ENCODE measurements around the gene FANCC.
"Not testable (repeated sequence)": the region's sequence is repeated elsewhere in the genome, so short reads cannot be mapped to it uniquely, and the experiment has no call there.

The FANCC gene

DNA sequence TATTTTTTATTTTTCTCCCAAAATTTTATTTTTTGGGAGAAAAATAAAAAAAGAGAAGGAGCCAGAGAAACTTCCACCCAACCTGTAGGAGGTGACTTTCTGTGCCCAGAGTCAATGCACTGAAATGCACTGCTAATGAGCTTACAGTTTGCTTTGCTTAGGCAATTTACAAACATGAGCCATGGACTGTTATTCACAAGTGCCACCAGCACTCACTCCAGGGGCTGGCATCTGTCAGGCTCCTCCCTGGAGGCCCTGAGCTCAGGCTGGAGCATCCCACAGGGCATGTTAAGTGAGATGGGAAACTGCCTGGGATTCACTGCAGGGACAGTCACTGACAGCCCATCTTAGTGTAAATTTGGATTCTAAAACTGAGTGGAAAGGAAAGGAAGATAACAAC, 74.9 kb downstream of the FANCC start:
- DNase-seq (ENCODE audit: extremely low read depth in 1 of 2, low read depth in 1 of 2) = no peak

DNA sequence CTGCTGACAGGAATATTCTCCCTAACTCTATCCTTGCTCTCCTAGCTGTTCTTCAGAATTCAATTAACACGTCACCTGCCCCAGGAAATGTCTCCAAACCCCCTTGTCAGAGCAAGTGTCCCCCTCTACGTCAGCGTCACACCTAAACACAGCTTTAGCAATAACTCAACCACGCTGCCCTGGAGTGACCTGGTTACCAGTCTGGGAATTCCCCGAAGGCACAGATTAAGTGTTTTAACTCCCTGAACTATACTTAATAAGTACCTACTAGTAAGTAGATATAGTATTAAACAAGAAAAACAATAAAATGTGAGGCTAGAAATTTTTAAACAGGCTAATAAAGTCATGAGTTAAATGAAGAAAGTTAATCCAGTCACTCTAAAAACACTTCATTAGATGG, 78.4 kb downstream of the FANCC start:
- no peak for DNase-seq (ENCODE audit: extremely low read depth in 1 of 2, low read depth in 1 of 2)

DNA sequence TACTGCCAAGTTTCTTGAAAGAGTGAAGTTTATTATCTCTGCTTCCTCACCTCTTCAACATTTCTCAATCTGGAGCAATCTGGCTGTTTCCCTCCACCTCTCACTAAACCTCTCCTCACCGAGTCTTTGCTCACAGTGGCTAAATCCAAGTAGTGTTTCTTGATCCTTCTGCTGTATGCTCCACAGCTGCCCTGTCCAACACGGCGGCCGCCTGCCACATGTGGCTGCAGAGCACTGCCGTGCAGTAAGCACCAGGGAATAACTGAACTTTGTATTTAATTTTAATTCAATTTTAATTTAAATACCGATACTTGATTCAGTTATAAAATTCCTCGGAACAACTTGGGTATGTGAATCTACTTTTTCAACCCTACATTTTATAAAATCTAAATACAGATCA, 80.2 kb downstream of the FANCC start:
- DNase-seq (ENCODE audit: extremely low read depth in 1 of 2, low read depth in 1 of 2) = no peak

DNA sequence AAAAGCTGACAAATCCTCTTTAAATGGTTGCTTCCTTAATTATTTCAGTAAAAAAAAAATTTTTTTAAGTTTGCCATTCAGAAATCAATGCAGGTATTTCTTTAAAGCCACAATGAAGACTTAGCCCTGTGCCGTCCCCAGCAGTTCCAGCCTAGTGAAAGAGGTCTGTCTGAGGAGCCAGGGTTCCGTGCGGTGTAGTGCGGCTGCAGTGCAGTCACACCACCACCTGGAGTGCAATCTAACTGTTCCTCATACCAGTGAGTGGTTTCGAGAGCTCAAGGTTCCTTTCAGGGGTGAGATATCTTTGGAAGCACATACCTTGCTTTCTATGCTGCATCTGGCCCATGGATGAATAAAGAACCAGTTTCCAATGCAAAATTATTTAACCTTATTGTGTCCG, 87.5 kb downstream of the FANCC start:
- DNase-seq (ENCODE audit: extremely low read depth in 1 of 2, low read depth in 1 of 2) = no peak

DNA sequence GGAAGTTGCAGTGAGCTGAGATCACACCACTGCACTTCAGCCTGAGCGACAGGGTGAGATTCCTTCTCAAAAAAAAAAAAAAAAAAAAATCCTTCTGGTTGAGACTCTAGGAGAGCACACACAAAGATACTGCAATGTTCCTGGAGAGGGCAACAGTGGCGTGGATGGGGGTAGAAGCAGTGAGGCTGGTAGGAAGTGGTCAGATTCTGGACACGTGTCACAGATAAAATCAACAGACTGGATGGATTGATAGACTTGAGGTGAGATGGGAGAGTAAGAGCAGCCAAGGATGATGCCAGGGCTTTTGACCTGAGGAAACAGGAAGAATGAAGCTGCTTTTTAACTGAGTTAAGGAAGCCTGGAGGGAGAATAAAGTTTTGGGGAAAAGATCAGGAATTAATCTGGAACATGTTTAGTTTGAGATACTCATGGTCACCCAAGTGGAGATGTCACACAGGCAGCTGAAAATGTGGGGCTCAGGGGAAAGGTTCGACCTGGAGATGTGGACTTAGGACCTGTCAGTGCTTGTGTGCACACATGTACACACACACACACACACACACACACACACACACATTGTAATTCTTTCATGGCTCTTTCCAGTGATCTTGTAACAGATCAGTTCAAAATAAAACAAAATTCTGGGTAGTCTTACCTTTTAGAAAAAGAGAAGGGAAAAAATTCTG, 88.1 kb downstream of the FANCC start:
- DNase-seq (ENCODE audit: extremely low read depth in 1 of 2, low read depth in 1 of 2) = no peak

DNA sequence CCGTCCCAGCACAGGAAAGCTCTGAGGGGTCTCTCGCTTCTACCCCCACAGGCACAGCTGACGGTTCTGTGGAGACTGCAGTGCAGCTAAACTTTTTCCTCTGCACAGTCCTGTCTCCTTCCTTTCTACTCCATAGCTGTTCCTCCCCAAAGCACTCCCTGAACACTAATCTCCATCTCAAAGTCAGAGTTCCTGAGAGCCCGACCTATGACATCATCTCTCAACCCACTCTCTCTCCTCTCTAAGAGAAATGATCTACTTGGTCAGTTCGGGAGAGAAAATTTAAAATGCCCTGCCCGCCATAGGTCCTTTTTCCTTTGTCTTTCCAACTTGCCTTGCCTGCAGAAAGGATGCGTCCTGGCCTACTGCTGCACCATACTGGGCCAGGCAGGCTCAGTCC, 90.6 kb downstream of the FANCC start:
- DNase-seq (ENCODE audit: extremely low read depth in 1 of 2, low read depth in 1 of 2) = no peak

DNA sequence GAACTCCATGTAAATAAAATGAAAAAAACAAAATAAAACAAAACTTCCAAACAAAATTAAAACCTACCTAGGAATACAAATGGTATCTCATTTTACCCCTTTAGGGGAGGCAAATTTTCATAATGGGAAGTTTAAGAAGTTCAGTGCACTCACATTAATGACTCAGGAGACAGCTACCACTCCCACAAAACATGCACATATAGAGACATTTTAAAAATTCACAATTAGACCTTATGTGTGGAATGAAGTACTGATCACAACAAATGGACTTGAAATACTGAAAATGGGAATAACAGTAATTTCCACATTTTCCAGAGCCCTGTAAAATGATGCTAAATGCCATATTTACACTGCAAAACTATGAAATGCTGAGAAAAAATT, 91.8 kb downstream of the FANCC start:
- no peak for DNase-seq (ENCODE audit: extremely low read depth in 1 of 2, low read depth in 1 of 2)

DNA sequence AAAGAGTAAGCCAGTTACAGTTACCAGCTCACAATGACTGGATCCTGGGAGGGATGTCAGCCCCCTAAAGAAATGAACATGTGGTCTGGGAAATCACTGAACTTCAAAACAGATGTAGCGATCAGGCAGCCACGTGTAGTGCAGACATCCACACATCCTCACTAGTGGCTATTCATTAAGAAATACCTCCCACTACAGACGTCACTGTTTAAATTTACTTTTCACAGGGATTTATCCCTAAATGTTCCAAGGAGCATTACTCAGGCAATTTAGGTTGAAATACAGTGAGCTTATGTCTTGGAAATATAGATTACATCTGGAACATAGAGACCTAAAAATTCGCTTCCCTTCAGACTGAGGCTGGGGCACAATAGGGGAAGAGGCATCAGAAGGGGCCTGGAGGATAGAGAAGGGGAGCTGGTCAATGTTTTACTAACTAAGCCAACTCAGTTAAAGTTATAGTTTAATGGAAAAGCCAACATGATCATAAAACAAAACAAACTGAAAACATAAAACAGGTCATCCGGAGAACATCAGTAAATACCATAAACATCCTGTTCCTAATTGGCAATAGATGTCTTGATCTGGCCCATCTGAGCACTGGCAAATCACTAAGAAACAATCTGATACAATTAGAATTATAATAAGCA, 92.3 kb downstream of the FANCC start:
- no peak for DNase-seq (ENCODE audit: extremely low read depth in 1 of 2, low read depth in 1 of 2)

DNA sequence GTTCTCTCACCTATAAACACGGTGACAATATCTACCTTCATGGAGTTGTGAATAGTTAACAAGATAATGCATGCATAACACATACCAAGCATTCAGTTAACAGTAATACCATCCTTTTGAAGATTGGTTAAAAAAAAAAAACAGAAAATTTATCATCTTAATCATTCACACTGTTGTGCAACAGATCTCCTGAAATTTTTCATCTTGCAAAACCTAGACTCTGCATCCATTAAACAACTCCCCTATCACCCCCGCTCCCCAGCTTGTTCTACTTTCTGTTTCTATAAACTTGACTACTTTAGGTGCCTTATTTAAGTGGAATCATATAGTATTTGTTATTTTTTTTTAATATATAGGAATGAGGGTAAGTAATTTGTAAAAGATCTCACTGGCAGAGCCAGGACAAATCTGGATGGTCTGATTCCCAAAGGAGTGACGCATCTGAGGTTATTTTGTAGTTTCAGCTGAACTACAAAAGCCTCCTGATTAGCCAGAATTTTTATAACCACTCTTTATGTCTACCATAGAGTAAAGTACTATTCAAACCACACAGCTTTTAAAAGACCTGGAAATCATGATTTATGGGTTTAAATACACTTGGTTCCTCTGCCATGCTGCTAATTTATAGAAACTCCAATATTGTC, 93.0 kb downstream of the FANCC start:
- no peak for DNase-seq (ENCODE audit: extremely low read depth in 1 of 2, low read depth in 1 of 2)

DNA sequence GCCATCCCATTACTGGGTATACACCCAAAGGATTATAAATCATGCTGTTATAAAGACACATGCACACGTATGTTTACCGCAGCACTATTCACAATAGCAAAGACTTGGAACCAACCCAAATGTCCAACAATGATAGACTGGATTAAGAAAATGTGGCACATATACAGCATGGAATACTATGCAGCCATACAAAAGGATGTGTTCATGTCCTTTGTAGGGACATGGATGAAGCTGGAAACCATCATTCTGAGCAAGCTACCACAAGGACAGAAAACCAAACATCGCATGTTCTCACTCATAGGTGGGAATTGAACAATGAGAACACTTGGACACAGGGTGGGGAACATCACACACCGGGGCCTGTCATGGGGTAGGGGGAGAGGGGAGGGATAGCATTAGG, 97.2 kb downstream of the FANCC start:
- not testable (repeated sequence) for DNase-seq (ENCODE audit: extremely low read depth in 1 of 2, low read depth in 1 of 2)

DNA sequence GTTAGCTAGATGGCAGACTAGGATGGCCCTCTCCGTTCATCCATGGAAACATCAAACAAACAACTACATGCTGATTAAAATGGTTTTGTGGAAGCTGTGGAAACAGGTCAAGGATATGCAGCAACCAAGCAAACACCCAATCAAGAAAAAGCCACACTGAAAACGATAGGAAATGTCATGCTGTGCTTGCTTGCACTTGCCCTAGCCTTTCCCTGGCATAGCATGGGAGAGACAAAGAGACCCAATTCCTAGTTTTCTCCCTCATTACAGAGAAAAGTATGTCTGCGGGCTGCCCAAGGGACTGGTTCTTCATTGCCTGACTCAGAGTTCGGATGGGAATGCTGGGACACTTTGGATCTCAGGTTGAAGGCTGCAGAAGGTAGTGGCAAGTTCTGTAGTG, 98.7 kb downstream of the FANCC start:
- DNase-seq (ENCODE audit: extremely low read depth in 1 of 2, low read depth in 1 of 2) = no peak

DNA sequence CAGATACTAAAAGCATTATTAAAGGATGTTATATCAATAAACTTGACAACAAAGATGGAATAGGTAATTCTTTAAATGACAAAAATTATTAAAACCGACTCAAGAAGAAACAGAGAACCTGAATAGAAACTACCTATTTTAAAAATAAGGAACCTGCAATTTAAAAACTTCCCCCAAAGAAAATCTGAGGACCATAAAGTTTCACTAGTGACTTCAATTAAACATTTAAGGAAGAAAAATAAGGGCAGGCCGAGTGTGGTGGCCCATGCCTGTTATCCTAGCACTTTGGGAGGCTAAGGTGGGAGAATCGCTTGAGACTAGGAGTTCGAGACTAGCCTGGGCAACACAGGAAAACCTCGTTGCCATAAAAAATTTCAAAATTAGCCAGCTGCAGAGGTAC, 99.6 kb downstream of the FANCC start:
- DNase-seq (ENCODE audit: extremely low read depth in 1 of 2, low read depth in 1 of 2) = no peak

DNA sequence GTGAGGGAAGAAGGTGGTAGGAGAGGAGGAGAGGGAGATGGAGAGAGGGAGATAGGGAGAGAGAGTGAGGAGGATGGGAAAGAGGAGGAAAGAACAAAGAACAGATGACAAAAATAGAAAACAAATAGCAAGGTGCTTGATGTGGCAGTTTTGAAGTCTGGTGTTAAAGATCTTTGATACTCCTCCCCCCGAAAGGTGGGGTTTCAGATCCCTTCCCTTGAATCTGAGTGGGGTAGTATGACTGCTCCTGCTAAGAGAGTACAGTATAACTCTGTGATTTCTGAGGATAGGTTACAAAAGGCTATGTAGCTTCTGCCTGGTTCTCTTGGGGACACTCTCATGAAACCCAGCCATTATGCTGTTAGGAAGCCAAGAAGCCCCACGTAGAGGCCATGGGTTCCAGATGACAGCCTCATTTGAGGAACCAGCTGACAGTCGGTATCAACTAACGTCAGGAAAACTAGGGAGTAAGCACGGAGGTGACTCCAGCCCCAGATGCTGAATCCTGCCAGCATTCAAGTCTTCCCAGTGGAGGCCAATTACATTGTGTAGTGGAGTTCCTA, 102.1 kb downstream of the FANCC start:
- DNase-seq (ENCODE audit: extremely low read depth in 1 of 2, low read depth in 1 of 2) = no peak

DNA sequence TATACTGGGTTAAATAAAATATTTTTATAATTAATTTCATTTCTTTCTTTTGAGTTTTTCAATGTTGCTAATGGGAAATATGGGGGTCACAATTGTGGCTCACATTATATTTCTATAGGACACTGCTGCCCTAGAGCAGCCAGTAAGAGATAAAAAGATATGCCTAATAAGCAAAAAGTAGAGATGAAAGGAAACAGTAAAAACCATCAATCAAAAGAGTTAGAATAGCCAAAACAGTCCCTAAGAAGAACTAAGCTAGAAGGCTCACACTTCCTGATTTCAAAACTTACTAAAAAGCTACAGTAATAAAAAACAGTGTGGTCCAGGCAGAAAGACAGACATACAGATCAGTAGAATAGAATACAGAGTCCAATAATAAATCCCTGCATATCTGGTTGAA, 104.4 kb downstream of the FANCC start:
- DNase-seq (ENCODE audit: extremely low read depth in 1 of 2, low read depth in 1 of 2) = no peak

DNA sequence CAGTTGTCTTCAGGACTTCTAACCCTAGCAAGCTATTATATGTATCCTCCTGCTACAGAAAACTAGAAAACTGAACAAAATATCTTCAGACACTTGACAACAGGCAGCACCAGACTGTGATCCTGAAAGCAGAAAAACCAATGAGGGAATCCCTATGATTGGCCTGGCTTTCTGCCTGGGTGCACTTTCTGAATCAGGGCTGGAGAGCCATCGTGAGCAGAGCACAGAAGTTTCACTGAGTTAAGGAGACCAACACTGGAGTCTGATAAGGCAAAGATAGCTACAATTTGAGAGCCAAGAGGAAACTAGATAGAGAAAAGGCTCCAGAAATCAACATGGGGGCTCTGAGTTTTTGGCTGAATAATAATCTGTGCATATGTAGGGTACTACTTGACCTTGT, 106.5 kb downstream of the FANCC start:
- no peak for DNase-seq (ENCODE audit: extremely low read depth in 1 of 2, low read depth in 1 of 2)

DNA sequence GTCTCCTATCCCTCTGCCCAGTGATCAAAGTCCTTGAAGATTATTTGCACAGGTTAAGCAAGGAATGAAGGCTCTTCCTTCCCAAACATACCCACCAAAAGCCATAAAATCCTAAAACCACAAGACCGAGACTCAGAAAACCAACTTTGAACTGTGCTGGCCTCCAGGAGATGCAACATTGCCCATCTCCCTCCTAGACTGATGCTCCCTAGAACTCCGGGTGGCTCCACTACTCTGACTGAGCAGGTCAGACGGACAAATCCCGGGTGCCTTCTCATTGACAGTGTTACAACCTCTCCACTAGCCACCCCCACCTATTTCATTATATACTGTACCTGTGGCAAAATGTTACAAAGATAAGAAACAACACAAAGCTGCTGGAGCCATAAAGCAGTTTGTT, 110.1 kb downstream of the FANCC start:
- DNase-seq (ENCODE audit: extremely low read depth in 1 of 2, low read depth in 1 of 2) = no peak

DNA sequence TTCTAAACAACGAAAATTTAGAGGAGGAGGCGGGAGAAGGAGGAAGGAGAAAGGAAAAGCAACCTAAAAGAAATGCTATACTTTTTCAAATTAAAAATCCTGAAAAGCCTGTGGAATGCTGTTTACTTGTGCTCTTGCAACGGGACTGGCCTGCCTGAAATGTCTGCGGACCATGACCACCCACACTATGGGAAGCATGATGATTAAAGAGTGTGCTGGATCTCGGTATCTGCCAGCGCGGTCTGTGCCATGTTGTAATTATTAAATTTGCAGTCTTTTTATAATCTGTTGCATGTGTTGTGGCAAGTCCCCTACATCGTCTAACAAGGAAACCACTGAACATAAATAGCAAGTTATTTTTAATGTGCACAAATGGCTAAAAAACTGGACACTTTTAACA, 111.4 kb downstream of the FANCC start:
- no peak for DNase-seq (ENCODE audit: extremely low read depth in 1 of 2, low read depth in 1 of 2)

DNA sequence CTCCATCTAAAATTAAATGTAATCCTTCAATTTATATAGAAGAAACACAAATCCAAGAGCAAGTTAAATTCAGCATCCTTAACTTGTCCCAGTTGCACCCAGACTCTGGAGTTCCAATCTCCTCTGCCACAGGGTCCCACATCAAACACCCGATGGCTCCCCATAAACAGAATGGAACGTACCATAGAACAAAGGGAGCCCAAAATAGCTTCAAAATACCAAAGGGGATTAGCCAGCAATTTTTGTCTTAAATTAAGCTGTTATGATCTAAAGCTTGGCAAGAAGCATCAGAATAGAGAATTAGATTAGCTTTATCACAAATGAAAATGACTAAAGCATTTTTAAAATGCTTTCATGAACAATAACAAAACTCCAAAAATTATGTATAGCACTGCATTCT, 112.8 kb downstream of the FANCC start:
- no peak for DNase-seq (ENCODE audit: extremely low read depth in 1 of 2, low read depth in 1 of 2)

DNA sequence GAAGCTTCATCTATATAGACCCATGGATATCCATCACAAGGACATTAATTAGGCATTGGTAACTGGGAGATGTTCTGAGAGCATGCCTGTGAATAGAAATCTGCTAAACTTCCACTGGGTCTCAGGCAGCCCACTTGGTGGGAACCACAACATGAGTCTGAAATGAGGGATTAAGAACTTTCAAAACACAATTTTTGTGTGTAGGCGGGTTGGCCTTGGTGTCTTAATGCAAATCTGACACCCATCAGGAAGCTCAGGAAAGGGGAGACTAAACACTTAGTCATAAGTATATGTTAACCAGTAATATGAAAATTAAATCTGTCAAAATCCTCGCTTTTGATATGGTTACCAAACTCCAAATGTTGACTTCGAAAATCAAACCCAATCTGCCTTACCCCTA, 113.2 kb downstream of the FANCC start:
- DNase-seq (ENCODE audit: extremely low read depth in 1 of 2, low read depth in 1 of 2) = no peak

DNA sequence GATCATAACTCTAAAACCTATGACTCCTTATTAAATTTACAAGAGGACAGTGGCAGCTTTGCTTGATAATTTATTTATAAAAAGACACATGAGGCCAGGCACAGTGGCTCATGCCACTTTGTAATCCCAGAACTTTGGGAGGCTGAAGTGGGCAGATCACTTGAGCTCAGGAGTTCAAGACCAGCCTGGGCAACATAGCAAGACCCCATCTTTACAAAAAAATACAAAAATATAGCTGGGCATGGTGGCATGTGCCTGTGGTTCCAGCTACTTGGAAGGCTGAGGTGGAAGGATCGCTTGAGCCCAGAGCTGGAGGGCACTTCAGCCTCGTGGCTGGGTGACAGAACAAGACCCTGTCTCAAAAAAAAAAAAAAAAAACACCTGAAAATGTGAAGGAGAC, 114.5 kb downstream of the FANCC start:
- not testable (repeated sequence) for DNase-seq (ENCODE audit: extremely low read depth in 1 of 2, low read depth in 1 of 2)

DNA sequence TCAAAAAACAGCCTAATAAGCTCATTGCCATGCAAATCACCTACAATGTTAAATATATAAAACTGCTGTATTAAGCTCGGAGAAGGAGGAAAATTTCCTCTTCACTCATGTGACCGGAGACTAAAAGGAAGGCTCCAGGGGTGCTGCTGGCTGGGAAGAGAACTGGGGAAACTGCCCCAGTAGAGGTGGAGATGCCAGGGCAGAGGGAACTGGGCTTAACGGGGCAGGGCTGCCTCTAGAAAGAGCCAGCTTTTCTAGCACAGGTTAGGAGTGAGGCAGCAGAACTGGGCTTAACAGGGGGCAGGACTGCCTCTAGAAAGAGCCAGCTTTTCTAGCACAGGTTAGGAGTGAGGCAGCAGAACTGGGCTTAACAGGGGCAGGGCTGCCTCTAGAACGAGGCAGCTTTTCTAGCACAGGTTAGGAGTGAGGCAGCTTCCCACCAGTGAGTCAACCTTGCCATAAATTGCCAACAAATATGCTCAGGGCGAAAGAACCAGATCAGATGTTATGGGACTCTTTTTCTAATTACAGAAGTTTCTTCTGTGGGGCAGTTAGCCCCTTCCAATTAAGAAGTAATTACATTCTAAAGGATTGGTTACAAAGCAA, 115.3 kb downstream of the FANCC start:
- no peak for DNase-seq (ENCODE audit: extremely low read depth in 1 of 2, low read depth in 1 of 2)

DNA sequence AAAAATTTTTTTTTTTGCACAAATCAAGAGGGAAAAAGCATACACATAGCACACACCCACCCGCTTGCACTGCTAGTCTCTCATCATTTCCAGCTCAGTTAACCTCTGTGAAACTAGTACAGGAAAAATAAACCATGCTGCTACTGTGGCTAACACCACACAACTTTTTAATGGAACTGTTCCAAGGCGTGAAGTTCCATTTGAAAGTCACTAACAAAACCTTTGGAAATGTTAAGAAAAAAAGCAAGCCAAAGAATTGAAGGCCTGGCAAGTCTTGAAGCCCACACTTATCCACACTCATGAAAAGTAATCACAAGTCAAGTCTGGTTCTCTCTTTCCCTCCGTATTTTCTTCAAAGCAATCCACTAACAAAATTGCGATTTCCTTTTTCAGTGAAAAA, 116.3 kb downstream of the FANCC start:
- no peak for DNase-seq (ENCODE audit: extremely low read depth in 1 of 2, low read depth in 1 of 2)

All from activated CD8-positive, alpha-beta memory T cell treated with anti-CD3 and anti-CD28 coated beads for 1 hour (primary cell).